HCT116 (cell line): ENCODE measurements around the gene HORMAD2. TPM values are rescaled to one million over a fixed set of nuclear protein-coding genes. Genes with fewer than 3 reads are reported as not detected.
A peak's percentile ranks its signal among the peaks of the same experiment; 100 is the strongest.

Source experiments
- ATAC-seq: fragments of 200-7000 bp; cut with Tn5 transposase; 2 replicates; pipeline ENCODE4 v1.9.1; 2020; ENCODE audit warnings: mild to moderate bottlenecking, moderate library complexity
- BruUV-seq: library from RNA; stranded (reverse); fragments of 400-500 nt; replicated peaks from 2 replicates; lab custom pipeline; 2021; lab: Mats Ljungman, UMichigan
- CTCF ChIA-PET: fragments of 300-600 bp; sonication (Branson Sonifier 250); formaldehyde crosslinking; loops from one replicate; lab custom pipeline; 2021; ENCODE audit warnings: antibody characterized with exemption; lab: Charles Lee
- POLR2A ChIA-PET: fragments of 300-600, 350-600 bp; sonication (Branson Sonifier 250); formaldehyde crosslinking; loops from one replicate; lab custom pipeline; 2021; ENCODE audit warnings: antibody characterized with exemption; lab: Charles Lee
- RAD21 ChIA-PET, 2 experiments: fragments of 300-600 bp; sonication (Branson Sonifier 250); formaldehyde crosslinking; loops; one replicate each; lab custom pipeline; 2023; ENCODE audit warnings: low total read pairs in 2 of 2; ENCODE audit not compliant: uncharacterized antibody in 2 of 2, unreplicated experiment in 2 of 2, low non-redundant PET in 1 of 2; lab: Charles Lee
- DNase-seq: peaks from one replicate; pipeline ENCODE4 v3.0.0-alpha.2; 2010; ENCODE audit warnings: low read depth, low spot score
- H2AFZ ChIP-seq: fragments of 200-600 bp; shearing (Covaris generic), sonication (generic); 2 replicates; pipeline ENCODE4 v1.6.1; 2017; ENCODE audit warnings: low read depth, mixed run types, mixed read lengths, antibody characterized with exemption, low read length; ENCODE audit not compliant: poor library complexity, severe bottlenecking
- H3K27ac ChIP-seq: 2 replicates; pipeline ENCODE4 v1.5.1; 2012; ENCODE audit warnings: low read depth, low read length
- H3K27me3 ChIP-seq: fragments of 200-600 bp; sonication (generic); 2 replicates; pipeline ENCODE4 v1.6.1; 2016; ENCODE audit warnings: mixed run types, low read length, mixed read lengths; ENCODE audit not compliant: insufficient read depth
- H3K36me3 ChIP-seq, 2 experiments: fragments of 200-500 bp in 1 of 2; fragments of 200-600 bp in 1 of 2; sonication (Bioruptor generic) in 1 of 2; sonication (generic) in 1 of 2; 2 replicates each; pipeline versions ENCODE4 v1.5.1 to v1.6.1; 2014 to 2016; ENCODE audit warnings: low read length in 2 of 2, inconsistent platforms in 1 of 2, mixed read lengths in 1 of 2, mixed run types in 1 of 2; ENCODE audit not compliant: insufficient read depth in 2 of 2, control insufficient read depth in 1 of 2
- H3K4me1 ChIP-seq, 2 experiments: fragments of 200-600 bp in 1 of 2; sonication (generic) in 1 of 2; 2 replicates each; pipeline versions ENCODE4 v1.5.1 to v1.6.1; 2012 to 2017; ENCODE audit warnings: low read length in 2 of 2, inconsistent platforms in 1 of 2, mild to moderate bottlenecking in 1 of 2, mixed read lengths in 1 of 2, mixed run types in 1 of 2, moderate library complexity in 1 of 2; ENCODE audit not compliant: insufficient read depth in 2 of 2, control insufficient read depth in 1 of 2
- H3K4me2 ChIP-seq: fragments of 200-600 bp; sonication (generic); 2 replicates; pipeline ENCODE4 v1.6.1; 2017; ENCODE audit warnings: mixed run types, low read length, mixed read lengths
- H3K4me3 ChIP-seq, 2 experiments: fragments of 200-600 bp in 1 of 2; sonication (generic) in 1 of 2; replicated peaks in 1 of 2; 2 replicates each; pipeline ENCODE4 v1.5.1; 2011 to 2016; ENCODE audit warnings: low read length in 2 of 2, control low read depth in 1 of 2, low read depth in 1 of 2, mild to moderate bottlenecking in 1 of 2, mixed read lengths in 1 of 2, mixed run types in 1 of 2
- H3K79me2 ChIP-seq: fragments of 200-600 bp; sonication (generic); 2 replicates; pipeline ENCODE4 v1.6.1; 2017; ENCODE audit warnings: mild to moderate bottlenecking, mixed run types, low read length, moderate library complexity, mixed read lengths; ENCODE audit not compliant: insufficient read depth
- H3K9ac ChIP-seq: fragments of 200-600 bp; sonication (generic); 2 replicates; pipeline ENCODE4 v1.6.1; 2016; ENCODE audit warnings: low read length, mixed read lengths
- H3K9me2 ChIP-seq: fragments of 200-600 bp; sonication (generic), shearing (Covaris generic); 2 replicates; pipeline ENCODE4 v1.6.1; 2017; ENCODE audit warnings: mixed run types, mild to moderate bottlenecking, moderate library complexity; ENCODE audit not compliant: insufficient read depth
- H3K9me3 ChIP-seq, 2 experiments: fragments of 200-500 bp in 1 of 2; fragments of 200-600 bp in 1 of 2; sonication (Bioruptor generic) in 1 of 2; sonication (generic) in 1 of 2; 2 replicates each; pipeline ENCODE4 v1.6.1; 2014 to 2017; ENCODE audit warnings: low read length in 2 of 2, mixed read lengths in 2 of 2, inconsistent platforms in 1 of 2, low read depth in 1 of 2, mild to moderate bottlenecking in 1 of 2, mixed run types in 1 of 2, moderate library complexity in 1 of 2; ENCODE audit not compliant: control insufficient read depth in 1 of 2, insufficient read depth in 1 of 2
- H4K20me1 ChIP-seq: fragments of 200-600 bp; sonication (generic), shearing (Covaris generic); 2 replicates; pipeline ENCODE4 v1.6.1; 2017; ENCODE audit warnings: mixed run types, mild to moderate bottlenecking, moderate library complexity; ENCODE audit not compliant: insufficient read depth
- ATF3 ChIP-seq: IDR thresholded peaks from 2 replicates; pipeline ENCODE4 v1.6.1; 2012
- CBX3 ChIP-seq: IDR thresholded peaks from 2 replicates; pipeline ENCODE4 v1.6.1; 2012; ENCODE audit warnings: low read depth
- CEBPB ChIP-seq: IDR thresholded peaks from 2 replicates; pipeline ENCODE4 v1.6.1; 2012; ENCODE audit warnings: low read depth
- CTCF ChIP-seq, 3 experiments: fragments of 200-600 bp in 1 of 3; sonication (generic) in 1 of 3; IDR thresholded peaks in 2 of 3; conservative IDR thresholded peaks in 1 of 3; 2 replicates each; pipeline ENCODE4 v1.5.1; 2012 to 2017; ENCODE audit warnings: low read depth in 2 of 3, low read length in 2 of 3, antibody characterized with exemption in 1 of 3, borderline replicate concordance in 1 of 3, control low read depth in 1 of 3, mild to moderate bottlenecking in 1 of 3, mixed read lengths in 1 of 3, mixed run types in 1 of 3, moderate library complexity in 1 of 3; ENCODE audit not compliant: insufficient read depth in 1 of 3
- EGR1 ChIP-seq: IDR thresholded peaks from 2 replicates; pipeline ENCODE4 v1.6.1; 2012; ENCODE audit warnings: low read depth
- ELF1 ChIP-seq: IDR thresholded peaks from 2 replicates; pipeline ENCODE4 v1.6.1; 2012; ENCODE audit warnings: low read depth, borderline replicate concordance
- EZH2phosphoT487 ChIP-seq: fragments of 200-600 bp; IDR thresholded peaks from 2 replicates; pipeline ENCODE4 v1.6.1; 2018; ENCODE audit warnings: antibody characterized with exemption, borderline replicate concordance
- FOSL1 ChIP-seq: IDR thresholded peaks from 2 replicates; pipeline ENCODE4 v1.6.1; 2012; ENCODE audit warnings: low read depth
- JUND ChIP-seq: IDR thresholded peaks from 2 replicates; pipeline ENCODE4 v1.6.1; 2012
- MAX ChIP-seq: IDR thresholded peaks from 2 replicates; pipeline ENCODE4 v1.6.1; 2012
- POLR2A ChIP-seq: IDR thresholded peaks from 2 replicates; pipeline ENCODE4 v1.7.0; 2011; ENCODE audit warnings: borderline replicate concordance; ENCODE audit not compliant: insufficient read depth, insufficient read length; ENCODE audit errors: extremely low read depth
- POLR2AphosphoS5 ChIP-seq: IDR thresholded peaks from 2 replicates; pipeline ENCODE4 v1.6.1; 2011; ENCODE audit warnings: mild to moderate bottlenecking, low read depth, low read length, moderate library complexity
- RAD21 ChIP-seq: IDR thresholded peaks from 2 replicates; pipeline ENCODE4 v1.6.1; 2012; ENCODE audit warnings: low read depth, mild to moderate bottlenecking
- SIN3A ChIP-seq: IDR thresholded peaks from 2 replicates; pipeline ENCODE4 v1.6.1; 2012; ENCODE audit warnings: low read depth
- SP1 ChIP-seq: IDR thresholded peaks from 2 replicates; pipeline ENCODE4 v1.6.1; 2012; ENCODE audit warnings: low read depth
- SRF ChIP-seq: IDR thresholded peaks from 2 replicates; pipeline ENCODE4 v1.6.1; 2012; ENCODE audit warnings: low read depth
- TCF7L2 ChIP-seq: IDR thresholded peaks from 2 replicates; pipeline ENCODE4 v1.7.0; 2011; ENCODE audit warnings: borderline replicate concordance, inconsistent platforms; ENCODE audit not compliant: insufficient read depth, insufficient read length; ENCODE audit errors: extremely low read depth
- YY1 ChIP-seq: IDR thresholded peaks from 2 replicates; pipeline ENCODE4 v1.6.1; 2011; ENCODE audit warnings: low read length, low read depth, moderate library complexity, mild to moderate bottlenecking; ENCODE audit not compliant: insufficient replicate concordance; ENCODE audit errors: extremely low read depth
- ZBTB33 ChIP-seq: IDR thresholded peaks from 2 replicates; pipeline ENCODE4 v1.6.1; 2011; ENCODE audit warnings: mild to moderate bottlenecking, low read length, moderate library complexity; ENCODE audit not compliant: insufficient replicate concordance; ENCODE audit errors: extremely low read depth
- ZFX ChIP-seq: fragments of 450-650 bp; IDR thresholded peaks from 2 replicates; pipeline ENCODE4 v1.6.1; 2017
- ZNF274 ChIP-seq: fragments of 200-500 bp; sonication (Bioruptor generic); IDR thresholded peaks from 2 replicates; pipeline ENCODE4 v1.6.1; 2014; ENCODE audit warnings: mild to moderate bottlenecking, low read depth, low read length, inconsistent platforms
- intact Hi-C: fragments of 100-400 bp; cut with micrococcal nuclease; formaldehyde crosslinking; loops from 2 replicates; pipeline ENCODE4 v1.10.0; 2022
- total RNA-seq: library from RNA; stranded (reverse); gene quantifications from one replicate; pipeline ENCODE4 v1.2.1, GENCODE V29; 2021; ENCODE audit not compliant: unreplicated experiment

Gene HORMAD2
- total RNA-seq, 1 experiment from 2014 or later: not detected

- TF ChIP-seq EZH2phosphoT487 (no peak), RAD21 (no peak), SRF (no peak), FOSL1 (no peak), CBX3 (no peak), POLR2A (no peak), ELF1 (no peak), TCF7L2 (no peak), ZBTB33 (no peak), EGR1 (no peak), ZFX (no peak), CEBPB (no peak), SP1 (no peak)
Observed at GRCh38 chr22:30117256-30117655, 37.0 kb downstream of the HORMAD2 start (continued).

GRCh38 chr22:30118291-30118690 is 38.0 kb downstream of the HORMAD2 start:
- Histone ChIP-seq H3K36me3 (no peaks in the 10 kb centered on the region), H3K27ac (no peak overlapping the region), H3K4me1 (peaks cover 0 to 20% of the 10 kb centered on the region in 2 experiments; a peak in 2 of 4 replicates), H4K20me1 (no peaks in the 10 kb centered on the region), H3K9me2 (no peaks in the 10 kb centered on the region), H2AFZ (peak overlapping the region; percentile 70), H3K4me3 (no peak overlapping the region), H3K4me2 (no peak overlapping the region), H3K9ac (no peak overlapping the region), H3K79me2 (no peaks in the 10 kb centered on the region), H3K9me3 (no peaks in the 10 kb centered on the region), H3K27me3 (no peaks in the 10 kb centered on the region)
- BruUV-seq: no TSS peak
- DNase-seq (no peak), ATAC-seq (no peak)
- TF ChIP-seq EZH2phosphoT487: no peak
- TF ChIP-seq ZFX: no peak
- TF ChIP-seq CTCF (IDR thresholded peaks at IDR 0.05 in 2 of 3, conservative IDR thresholded peaks at IDR 0.05 in 1 of 3; ENCODE audit: borderline replicate concordance in 1 of 3, insufficient read depth in 1 of 3, low read depth in 2 of 3, low read length in 2 of 3): no peak
- no peak for TF ChIP-seq YY1
- TF ChIP-seq SIN3A: no peak
- TF ChIP-seq ZNF274: no peak
- no peak for TF ChIP-seq EGR1
- no peak for TF ChIP-seq ELF1
- TF ChIP-seq JUND: no peak
- no peak for TF ChIP-seq RAD21
- TF ChIP-seq ATF3: no peak
- no peak for TF ChIP-seq MAX
- TF ChIP-seq SP1: no peak
- TF ChIP-seq ZBTB33: no peak
- no peak for TF ChIP-seq POLR2AphosphoS5
- POLR2A ChIA-PET: interaction anchor here (4.1 kb wide), 1 partner anchor 91 kb away, joined by 15 read pairs; no protein-coding TSS in a partner anchor
- CTCF ChIA-PET: interaction anchor here (1.0 kb wide), 1 partner anchor 170 kb away, joined by 5 read pairs; no protein-coding TSS in a partner anchor
- RAD21 ChIA-PET: no interaction called here
- intact Hi-C loops: no loop called here
